ENCODE results near the gene MEIOB.

The MEIOB gene

GRCh38 chr16:1895068-1895467 is 23.1 kb upstream of the MEIOB start:
- TF ChIP-seq FOXM1 (IDR thresholded peaks at IDR 0.05; ENCODE audit: borderline replicate concordance) (no peak), LEF1 (IDR thresholded peaks at IDR 0.05; ENCODE audit: borderline replicate concordance) (no peak), CTBP1 (IDR thresholded peaks at IDR 0.05; ENCODE audit: borderline replicate concordance) (no peak), NFRKB (IDR thresholded peaks at IDR 0.05) (no peak), ZNF384 (IDR thresholded peaks at IDR 0.05) (no peak), BHLHE40 (IDR thresholded peaks at IDR 0.05; ENCODE audit: borderline replicate concordance) (no peak), L3MBTL2 (conservative IDR thresholded peaks at IDR 0.05) (no peak), SUZ12 (IDR thresholded peaks at IDR 0.05) (no peak), FOXK2 (IDR thresholded peaks at IDR 0.05) (no peak), FOXA1 (IDR thresholded peaks at IDR 0.05) (no peak), PKNOX1 (IDR thresholded peaks at IDR 0.05) (no peak), HDGF (IDR thresholded peaks at IDR 0.05; ENCODE audit: borderline replicate concordance) (no peak), SP1 (IDR thresholded peaks at IDR 0.05) (no peak), ARNT (IDR thresholded peaks at IDR 0.05) (no peak)
- ChIA-PET POLR2A (interaction anchor here (0.6 kb wide), 1 partner anchor 1397 kb away, joined by 3 read pairs; no protein-coding TSS in a partner anchor), CTCF (no interaction called here)
- DNase-seq (ENCODE audit: extremely low spot score): no peak

- TF ChIP-seq NFRKB (IDR thresholded peaks at IDR 0.05) (no peak), FOXM1 (IDR thresholded peaks at IDR 0.05; ENCODE audit: borderline replicate concordance) (no peak), L3MBTL2 (conservative IDR thresholded peaks at IDR 0.05) (no peak), CTBP1 (IDR thresholded peaks at IDR 0.05; ENCODE audit: borderline replicate concordance) (no peak), TARDBP (IDR thresholded peaks at IDR 0.05) (no peak), SP1 (IDR thresholded peaks at IDR 0.05) (no peak), ZNF384 (IDR thresholded peaks at IDR 0.05) (no peak), ARNT (IDR thresholded peaks at IDR 0.05) (no peak), ELF4 (IDR thresholded peaks at IDR 0.05) (no peak), SUZ12 (IDR thresholded peaks at IDR 0.05) (no peak), FOXA1 (IDR thresholded peaks at IDR 0.05) (no peak), PKNOX1 (IDR thresholded peaks at IDR 0.05) (no peak), HDGF (IDR thresholded peaks at IDR 0.05; ENCODE audit: borderline replicate concordance) (no peak), BHLHE40 (IDR thresholded peaks at IDR 0.05; ENCODE audit: borderline replicate concordance) (no peak), LEF1 (IDR thresholded peaks at IDR 0.05; ENCODE audit: borderline replicate concordance) (no peak)
- CTCF ChIA-PET: no interaction called here
- POLR2A ChIA-PET: interaction anchor here (1.0 kb wide), 1 partner anchor 12 kb away, joined by 3 read pairs; no protein-coding TSS in a partner anchor
- no peak for DNase-seq (ENCODE audit: extremely low spot score)
These were observed 18.7 kb upstream of the MEIOB start for GRCh38 chr16:1890708-1891050.

GRCh38 chr16:1890024-1890707 is 18.2 kb upstream of the MEIOB start:
- POLR2A ChIA-PET: interaction anchor here (0.7 to 1.0 kb wide), 3 partner anchors 12 to 63 kb away, joined by 3 read pairs; no protein-coding TSS in a partner anchor
- no peak for DNase-seq (ENCODE audit: extremely low spot score)
- no peak for TF ChIP-seq FOXA1 (IDR thresholded peaks at IDR 0.05)
- no peak for TF ChIP-seq TARDBP (IDR thresholded peaks at IDR 0.05)
- TF ChIP-seq BHLHE40 (IDR thresholded peaks at IDR 0.05; ENCODE audit: borderline replicate concordance): no peak
- no peak for TF ChIP-seq ARNT (IDR thresholded peaks at IDR 0.05)
- no peak for TF ChIP-seq NFRKB (IDR thresholded peaks at IDR 0.05)
- TF ChIP-seq LEF1 (IDR thresholded peaks at IDR 0.05; ENCODE audit: borderline replicate concordance): no peak
- no peak for TF ChIP-seq FOXK2 (IDR thresholded peaks at IDR 0.05)
- no peak for TF ChIP-seq HDGF (IDR thresholded peaks at IDR 0.05; ENCODE audit: borderline replicate concordance)
- TF ChIP-seq L3MBTL2 (conservative IDR thresholded peaks at IDR 0.05): no peak
- no peak for TF ChIP-seq ELF4 (IDR thresholded peaks at IDR 0.05)
- TF ChIP-seq CTBP1 (IDR thresholded peaks at IDR 0.05; ENCODE audit: borderline replicate concordance): no peak
- no peak for TF ChIP-seq PKNOX1 (IDR thresholded peaks at IDR 0.05)
- no peak for TF ChIP-seq ZNF384 (IDR thresholded peaks at IDR 0.05)
- no peak for TF ChIP-seq FOXM1 (IDR thresholded peaks at IDR 0.05; ENCODE audit: borderline replicate concordance)
- TF ChIP-seq SUZ12 (IDR thresholded peaks at IDR 0.05): no peak
- TF ChIP-seq SP1 (IDR thresholded peaks at IDR 0.05): no peak
- CTCF ChIA-PET: interaction anchor here (0.6 to 1.3 kb wide), 2 partner anchors 11 to 33 kb away, joined by 3 to 4 read pairs; no protein-coding TSS in a partner anchor

GRCh38 chr16:1887711-1888354 is 15.9 kb upstream of the MEIOB start:
- POLR2A ChIA-PET: no interaction called here
- CTCF ChIA-PET: no interaction called here
- TF ChIP-seq ELF4 (IDR thresholded peaks at IDR 0.05): no peak
- TF ChIP-seq CTBP1 (IDR thresholded peaks at IDR 0.05; ENCODE audit: borderline replicate concordance): no peak
- TF ChIP-seq L3MBTL2 (conservative IDR thresholded peaks at IDR 0.05): no peak
- no peak for TF ChIP-seq SP1 (IDR thresholded peaks at IDR 0.05)
- no peak for TF ChIP-seq FOXK2 (IDR thresholded peaks at IDR 0.05)
- no peak for TF ChIP-seq PKNOX1 (IDR thresholded peaks at IDR 0.05)
- TF ChIP-seq SUZ12 (IDR thresholded peaks at IDR 0.05): no peak
- no peak for TF ChIP-seq BHLHE40 (IDR thresholded peaks at IDR 0.05; ENCODE audit: borderline replicate concordance)
- TF ChIP-seq TARDBP (IDR thresholded peaks at IDR 0.05): no peak
- TF ChIP-seq ZNF384 (IDR thresholded peaks at IDR 0.05): no peak
- no peak for TF ChIP-seq LEF1 (IDR thresholded peaks at IDR 0.05; ENCODE audit: borderline replicate concordance)
- TF ChIP-seq HDGF (IDR thresholded peaks at IDR 0.05; ENCODE audit: borderline replicate concordance): no peak
- TF ChIP-seq FOXM1 (IDR thresholded peaks at IDR 0.05; ENCODE audit: borderline replicate concordance): no peak
- TF ChIP-seq ARNT (IDR thresholded peaks at IDR 0.05): no peak
- no peak for TF ChIP-seq NFRKB (IDR thresholded peaks at IDR 0.05)
- no peak for TF ChIP-seq FOXA1 (IDR thresholded peaks at IDR 0.05)
- no peak for DNase-seq (ENCODE audit: extremely low spot score)
